NCI-H748 (cell line): ENCODE results near the gene SPA17.

ENCODE experiments used
- DNase-seq: peaks from one replicate; lab custom pipeline; 2025; ENCODE audit not compliant: unreplicated experiment; lab: John Stamatoyannopoulos, UW

Gene SPA17

GRCh38 chr11:124661553-124661952 lies 12.2 kb upstream of the SPA17 start:
- no peak for DNase-seq

GRCh38 chr11:124662106-124662505 lies 11.6 kb upstream of the SPA17 start:
- DNase-seq, result no peak

- no peak for DNase-seq
Measured at GRCh38 chr11:124663861-124664260, 9.8 kb upstream of the SPA17 start.

- no peak for DNase-seq
Measured at GRCh38 chr11:124667601-124668000, 6.1 kb upstream of the SPA17 start.

- peak; percentile 40 for DNase-seq
Measured at GRCh38 chr11:124669193-124669592, 4.5 kb upstream of the SPA17 start.

GRCh38 chr11:124670732-124671131 lies 3.0 kb upstream of the SPA17 start:
- DNase-seq, result no peak

- DNase-seq, result no peak
Measured at GRCh38 chr11:124672536-124673215, 1.0 kb upstream of the SPA17 start.

GRCh38 chr11:124674168-124674517 lies 439 bp downstream of the SPA17 start:
- DNase-seq, result no peak

- DNase-seq, result no peak
Measured at GRCh38 chr11:124674571-124674970, 867 bp downstream of the SPA17 start.

GRCh38 chr11:124676386-124676785 lies 2.7 kb downstream of the SPA17 start:
- no peak for DNase-seq

- no peak for DNase-seq
Measured at GRCh38 chr11:124678416-124678815, 4.7 kb downstream of the SPA17 start.

- DNase-seq, result no peak
Measured at GRCh38 chr11:124681421-124681820, 7.7 kb downstream of the SPA17 start.

GRCh38 chr11:124682443-124682842 lies 8.7 kb downstream of the SPA17 start:
- no peak for DNase-seq

- no peak for DNase-seq
Measured at GRCh38 chr11:124693142-124693541, 19.4 kb downstream of the SPA17 start.

GRCh38 chr11:124699547-124699946 lies 25.8 kb downstream of the SPA17 start:
- DNase-seq, result no peak

GRCh38 chr11:124700028-124700427 lies 26.3 kb downstream of the SPA17 start:
- DNase-seq, result no peak

GRCh38 chr11:124707829-124708228 lies 34.1 kb downstream of the SPA17 start:
- DNase-seq, result no peak

GRCh38 chr11:124712392-124712791 lies 38.7 kb downstream of the SPA17 start:
- DNase-seq, result peak; percentile 27

GRCh38 chr11:124716591-124716990 lies 42.9 kb downstream of the SPA17 start:
- no peak for DNase-seq

- DNase-seq, result no peak
Measured at GRCh38 chr11:124717421-124717785, 43.7 kb downstream of the SPA17 start.

- DNase-seq, result peak; percentile 46
Measured at GRCh38 chr11:124717786-124718651, 44.3 kb downstream of the SPA17 start.

GRCh38 chr11:124718801-124719200 lies 45.1 kb downstream of the SPA17 start:
- no peak for DNase-seq

GRCh38 chr11:124719534-124719933 lies 45.8 kb downstream of the SPA17 start:
- DNase-seq, result no peak
